DMS79 (cell line): Measurements from ENCODE around the gene ALOX5AP.

Source experiments
- DNase-seq: peaks from one replicate; lab custom pipeline; 2025; lab: John Stamatoyannopoulos, UW

The ALOX5AP gene

DNA sequence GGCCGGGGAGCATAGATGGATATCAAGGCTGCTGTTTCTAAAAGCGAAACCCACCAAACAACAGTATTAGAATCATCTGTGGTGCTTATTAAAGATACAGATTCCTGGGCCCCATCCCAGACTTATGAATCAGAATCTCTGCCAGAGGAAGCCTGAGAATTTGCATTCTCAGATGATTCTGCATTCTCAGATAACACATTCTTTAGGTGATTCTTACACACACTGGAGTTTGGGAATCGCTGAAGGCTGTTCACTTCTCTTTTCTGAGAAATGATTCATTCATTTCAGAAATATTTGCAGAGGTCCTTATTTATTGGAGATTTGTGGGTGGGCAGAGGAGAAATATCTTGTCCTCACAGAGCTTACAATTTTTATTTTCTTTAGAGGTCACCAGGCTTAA, 24.4 kb downstream of the ALOX5AP start:
- DNase-seq: no peak

DNA sequence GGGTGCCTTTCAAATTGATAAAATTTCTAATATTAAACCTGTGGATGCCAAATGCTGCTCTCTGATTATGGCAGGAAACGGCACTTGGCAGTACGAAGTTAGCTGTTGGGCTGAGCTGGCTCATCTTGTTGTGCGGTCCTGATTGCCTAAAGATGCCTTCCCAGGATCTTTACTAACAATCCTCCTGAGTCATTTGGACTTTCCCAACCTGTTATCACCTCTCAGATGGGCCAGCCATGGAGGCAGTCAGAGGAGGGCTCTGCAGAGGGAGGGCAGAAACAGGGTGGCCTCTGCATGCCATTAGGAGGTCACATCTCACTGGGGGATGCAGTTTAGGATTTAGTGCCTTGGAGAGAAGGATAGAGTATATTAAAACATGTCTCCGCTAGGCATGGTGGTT, 27.3 kb downstream of the ALOX5AP start:
- no peak for DNase-seq

DNA sequence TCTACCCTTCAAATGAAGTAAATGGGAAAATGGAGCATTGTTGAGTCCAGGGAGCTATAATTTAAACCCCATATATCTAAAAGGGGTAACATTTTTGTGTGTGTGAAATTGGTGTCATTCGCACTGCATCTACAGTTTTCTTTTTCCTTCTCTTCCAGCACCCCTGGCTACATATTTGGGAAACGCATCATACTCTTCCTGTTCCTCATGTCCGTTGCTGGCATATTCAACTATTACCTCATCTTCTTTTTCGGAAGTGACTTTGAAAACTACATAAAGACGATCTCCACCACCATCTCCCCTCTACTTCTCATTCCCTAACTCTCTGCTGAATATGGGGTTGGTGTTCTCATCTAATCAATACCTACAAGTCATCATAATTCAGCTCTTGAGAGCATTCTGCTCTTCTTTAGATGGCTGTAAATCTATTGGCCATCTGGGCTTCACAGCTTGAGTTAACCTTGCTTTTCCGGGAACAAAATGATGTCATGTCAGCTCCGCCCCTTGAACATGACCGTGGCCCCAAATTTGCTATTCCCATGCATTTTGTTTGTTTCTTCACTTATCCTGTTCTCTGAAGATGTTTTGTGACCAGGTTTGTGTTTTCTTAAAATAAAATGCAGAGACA, 28.6 kb downstream of the ALOX5AP start:
- DNase-seq: no peak

GRCh38 chr13:30766231-30766630, 30.9 kb downstream of the ALOX5AP start:
- no peak for DNase-seq

DNA sequence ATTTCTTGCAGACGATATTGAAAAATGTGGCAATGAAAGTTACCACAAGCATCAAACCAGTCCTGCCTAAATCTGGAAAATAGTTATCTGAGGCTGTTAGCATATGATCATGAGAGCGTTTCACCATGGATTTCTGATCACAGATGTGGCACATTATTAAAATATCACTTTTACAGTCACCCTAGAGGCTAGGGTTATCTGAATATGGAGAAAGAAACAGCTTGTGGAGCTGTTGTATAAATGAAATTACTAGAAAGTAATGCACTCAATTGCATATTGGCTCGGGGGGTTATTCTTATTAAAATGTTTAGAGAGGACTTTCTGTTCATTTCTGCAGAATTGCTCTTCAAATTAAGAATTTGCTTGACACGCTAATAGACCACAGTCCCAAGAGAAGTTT, 35.6 kb downstream of the ALOX5AP start:
- no peak for DNase-seq

DNA sequence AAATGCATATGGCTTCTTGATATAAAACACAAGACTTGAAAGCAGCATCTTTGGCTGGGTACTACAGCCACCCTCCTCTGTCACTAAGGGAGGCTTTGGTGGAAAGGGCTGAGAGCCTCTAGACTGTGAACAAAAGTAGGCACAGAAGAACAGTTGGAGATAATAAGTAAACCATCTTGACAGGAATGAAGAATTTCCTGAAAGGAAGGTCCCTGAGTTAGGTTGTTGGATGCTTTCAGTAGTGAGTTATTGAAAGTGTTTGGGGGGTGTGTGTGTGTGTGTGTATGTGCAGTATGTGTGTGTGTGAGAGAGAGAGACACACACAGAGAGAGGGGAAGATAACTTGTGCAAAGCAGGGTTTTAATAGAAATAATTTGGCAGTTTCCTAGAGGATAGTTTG, 38.2 kb downstream of the ALOX5AP start:
- DNase-seq: no peak

DNA sequence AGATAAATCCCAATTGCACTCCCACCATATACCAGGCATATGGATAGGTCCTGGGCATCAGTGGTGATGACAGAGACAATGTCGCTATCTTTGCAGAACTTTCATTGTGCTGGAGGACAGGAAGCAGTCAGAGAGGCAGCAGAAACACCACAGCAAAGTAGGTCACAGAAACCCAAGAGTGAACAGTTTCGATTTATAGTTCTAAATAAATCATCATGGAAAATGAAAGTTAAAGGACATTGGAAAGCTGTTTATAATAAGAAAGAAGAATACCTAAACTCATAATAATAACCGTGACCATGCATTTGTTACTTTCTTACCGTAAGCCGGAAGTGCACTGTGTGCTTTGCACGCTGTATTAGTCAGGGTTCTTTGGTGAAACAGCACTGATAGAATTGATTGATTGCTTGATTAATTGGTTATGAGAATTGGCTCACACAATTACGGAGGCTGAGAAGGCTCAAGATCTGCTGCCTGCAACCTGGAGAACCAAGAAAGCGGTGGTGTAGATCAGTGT, 38.9 kb downstream of the ALOX5AP start:
- no peak for DNase-seq

GRCh38 chr13:30776661-30777060, 41.3 kb downstream of the ALOX5AP start:
- DNase-seq: no peak

GRCh38 chr13:30779016-30779415, 43.7 kb downstream of the ALOX5AP start:
- DNase-seq: no peak

DNA sequence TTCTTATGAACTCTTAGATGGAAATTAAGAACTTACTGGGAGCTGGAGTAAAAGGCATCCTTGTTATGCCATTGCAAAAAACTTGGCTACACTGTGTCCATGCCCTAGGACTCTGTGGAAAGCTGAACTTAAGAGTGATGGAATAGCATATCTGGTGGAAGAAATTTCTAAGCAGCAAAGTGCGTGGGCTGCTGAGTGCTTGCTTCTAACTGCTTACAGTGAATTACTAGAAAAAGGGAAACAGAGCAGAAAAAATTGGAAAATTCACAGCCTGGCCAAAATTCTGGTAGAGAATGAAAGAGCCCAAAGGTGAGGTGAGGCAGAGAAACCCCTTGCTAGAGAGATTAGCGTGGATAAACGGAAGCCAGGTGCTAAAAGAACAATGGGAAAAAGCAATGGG, 44.3 kb downstream of the ALOX5AP start:
- no peak for DNase-seq

GRCh38 chr13:30780338-30780981, 45.1 kb downstream of the ALOX5AP start:
- DNase-seq: no peak

GRCh38 chr13:30785191-30785850, 50.0 kb downstream of the ALOX5AP start:
- no peak for DNase-seq

- no peak for DNase-seq
Observed at GRCh38 chr13:30786648-30787047, 51.3 kb downstream of the ALOX5AP start.

DNA sequence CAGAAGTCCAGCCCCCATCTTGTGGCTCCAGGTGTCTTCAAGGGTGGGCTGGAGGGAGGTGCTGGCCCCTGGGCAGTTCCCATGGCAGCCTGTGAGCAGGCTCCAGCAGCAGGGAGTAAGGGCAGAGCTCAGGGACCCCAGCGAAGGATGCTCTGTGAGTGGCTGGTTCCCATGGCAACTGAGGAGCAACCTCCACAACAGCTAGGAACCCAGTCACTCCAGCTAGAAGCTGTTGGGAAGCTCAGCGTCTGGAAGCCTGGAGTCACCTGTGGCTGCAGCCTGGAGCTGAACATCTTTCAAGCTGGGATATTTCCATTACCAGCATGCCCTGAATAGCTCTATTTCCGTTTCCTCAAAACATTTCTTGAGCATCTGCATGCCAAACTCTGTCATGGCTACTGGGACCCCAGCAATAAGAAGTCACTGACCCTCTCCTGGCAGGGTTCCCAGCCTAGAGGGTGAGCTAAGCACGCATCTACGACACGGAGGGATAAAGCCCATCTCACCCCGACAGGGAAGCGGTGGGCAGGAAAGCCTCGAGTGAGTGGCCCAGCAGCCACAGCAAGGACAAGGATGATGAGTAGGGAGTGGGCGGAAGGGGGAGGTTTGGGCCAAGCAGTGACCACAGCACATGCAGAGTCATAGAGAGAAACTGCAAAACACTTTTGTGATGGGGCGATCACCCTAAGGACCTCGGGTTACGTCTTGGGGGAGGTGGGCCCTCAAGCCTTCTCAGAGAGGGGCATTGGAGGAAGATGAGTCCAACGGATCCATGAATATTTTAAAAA, 52.6 kb downstream of the ALOX5AP start:
- no peak for DNase-seq

GRCh38 chr13:30789166-30789862, 54.0 kb downstream of the ALOX5AP start:
- no peak for DNase-seq

- DNase-seq: no peak
Observed at GRCh38 chr13:30790592-30790991, 55.2 kb downstream of the ALOX5AP start.

GRCh38 chr13:30791354-30792001, 56.1 kb downstream of the ALOX5AP start:
- DNase-seq: no peak

DNA sequence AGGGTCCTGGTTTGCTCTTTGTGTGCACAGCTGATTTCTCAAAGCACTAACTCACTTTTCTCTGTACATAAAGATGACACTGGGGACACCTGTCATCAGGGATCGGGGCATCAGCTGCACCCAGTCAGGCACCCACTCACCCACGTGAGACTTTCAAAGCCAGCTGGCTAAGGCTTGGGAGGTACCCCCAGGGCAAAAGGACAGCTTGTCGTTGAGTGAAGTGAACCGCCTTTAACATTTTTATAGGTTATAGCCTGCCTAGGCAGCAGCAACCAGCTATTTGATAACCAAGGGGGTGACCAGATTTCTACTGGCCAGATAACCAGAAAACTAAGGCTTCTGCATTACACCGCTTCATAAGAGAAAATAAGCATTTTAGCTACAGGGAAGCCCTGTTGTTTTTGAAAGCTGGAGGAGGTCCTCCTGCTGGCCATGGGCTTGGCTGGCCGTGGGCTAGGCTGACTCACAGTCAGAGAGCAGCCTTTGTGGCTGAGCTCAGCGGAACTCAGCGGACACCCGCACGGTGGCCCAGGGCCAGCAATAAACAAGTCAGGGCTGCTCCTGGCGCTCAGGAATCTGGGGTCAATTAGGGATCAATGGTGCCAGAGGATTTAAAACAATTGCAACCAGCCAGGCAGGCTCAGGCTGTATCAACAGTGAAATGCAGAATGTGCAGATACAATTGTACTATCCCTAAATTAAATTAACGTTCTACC, 57.1 kb downstream of the ALOX5AP start:
- peak; percentile 4 for DNase-seq

- DNase-seq: no peak
Observed at GRCh38 chr13:30796132-30796572, 60.8 kb downstream of the ALOX5AP start.
